HG03571 (cell line): ENCODE measurements around the gene TCF7L1.

Experiments
- ATAC-seq: cut with Tn5 transposase; IDR thresholded peaks from one replicate; pipeline ENCODE4 v1.9.1; 2021; ENCODE audit not compliant: unreplicated experiment

The TCF7L1 gene

DNA sequence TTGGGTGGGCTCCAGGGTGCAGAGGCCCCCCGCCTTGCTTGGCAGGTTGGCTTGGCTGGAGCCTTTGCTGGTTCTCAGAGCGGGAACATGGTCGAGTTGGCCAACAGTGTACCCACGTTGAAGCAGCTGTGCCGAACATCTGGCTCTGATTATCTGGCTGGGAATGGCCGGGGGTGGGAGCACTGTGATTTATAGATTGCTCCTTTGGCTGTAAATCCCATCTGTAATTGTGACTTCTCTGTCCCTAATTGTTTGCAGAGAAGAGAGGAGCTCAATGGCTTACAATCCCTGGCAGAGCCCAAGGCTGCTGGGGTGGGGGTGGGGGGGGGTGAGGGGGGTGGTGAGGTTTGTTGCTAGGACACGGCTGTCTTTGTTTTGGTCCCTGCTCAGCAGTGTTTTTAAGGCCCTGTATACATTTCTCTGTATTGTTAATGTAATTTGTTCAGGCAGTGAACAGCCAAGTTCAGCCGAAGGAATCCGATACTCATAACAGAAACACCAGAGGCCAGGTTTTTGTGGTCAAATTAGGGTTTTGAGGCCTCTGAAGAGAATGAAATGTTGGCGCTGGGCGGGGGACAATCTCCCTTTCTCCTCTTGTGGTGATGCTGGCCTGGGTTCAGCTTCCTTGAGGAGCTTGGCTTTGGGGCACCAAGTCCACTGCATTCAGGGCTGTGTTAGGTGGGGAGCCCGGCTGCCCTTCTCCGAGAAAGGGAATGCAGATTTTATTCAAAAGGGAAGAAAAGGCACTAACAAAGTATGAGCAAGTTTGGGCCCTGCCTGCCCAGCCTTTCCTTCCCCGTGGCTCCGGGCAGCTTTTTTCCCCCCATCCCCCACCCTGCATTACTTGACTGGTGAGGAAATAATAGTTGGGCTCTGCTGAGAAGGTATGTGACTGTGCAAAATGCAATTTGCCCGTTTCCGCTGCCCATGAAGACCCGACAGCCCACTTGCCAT, 82.5 kb downstream of the TCF7L1 start:
- ATAC-seq = no peak

DNA sequence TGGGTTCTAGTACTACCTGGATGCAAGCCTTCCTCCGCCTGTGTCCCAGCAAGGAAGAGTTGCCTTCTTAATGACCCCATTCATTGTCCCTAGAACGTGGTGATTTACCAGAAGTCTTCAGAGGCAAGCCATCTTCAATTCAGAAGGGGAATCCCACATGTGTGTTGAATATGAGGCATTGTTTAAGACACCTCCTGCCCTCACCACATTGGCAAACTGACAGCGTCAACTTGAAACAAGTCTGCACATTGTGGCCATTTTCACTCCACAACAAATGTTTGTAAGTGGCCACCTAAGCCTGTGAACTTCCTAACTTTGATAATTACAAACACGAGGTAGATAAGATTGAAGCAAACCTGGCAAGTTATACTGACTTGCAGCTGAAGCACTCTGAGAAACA, 83.7 kb downstream of the TCF7L1 start:
- ATAC-seq = no peak

DNA sequence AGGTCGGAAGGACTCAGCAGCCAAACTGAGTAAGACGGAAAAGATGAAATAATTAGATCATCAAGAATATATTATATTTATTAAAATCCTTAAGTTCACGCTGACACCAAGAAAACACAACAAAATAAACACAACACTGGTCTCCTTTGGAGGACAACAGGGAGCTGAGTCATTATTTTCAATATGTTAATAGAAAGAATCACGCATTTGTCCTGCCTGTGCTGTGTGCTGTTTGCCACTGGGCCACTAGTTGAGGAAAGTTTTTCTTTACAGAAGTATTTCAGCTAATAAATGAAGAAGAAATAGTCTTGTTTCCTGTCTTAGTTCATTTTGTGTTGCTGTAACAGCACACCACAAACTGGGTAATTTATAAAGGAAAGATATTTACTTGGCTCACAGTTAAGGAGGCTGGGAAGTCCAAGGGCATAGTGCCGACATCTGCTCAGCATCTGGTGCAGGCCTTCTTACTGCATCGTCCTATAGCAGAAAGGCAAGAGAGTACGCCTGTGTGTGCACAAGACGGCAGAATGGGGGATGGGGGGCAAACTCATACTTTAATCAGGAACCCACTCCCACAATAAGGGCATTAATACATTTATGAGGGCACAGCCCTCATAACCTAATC, 88.0 kb downstream of the TCF7L1 start:
- ATAC-seq = no peak

DNA sequence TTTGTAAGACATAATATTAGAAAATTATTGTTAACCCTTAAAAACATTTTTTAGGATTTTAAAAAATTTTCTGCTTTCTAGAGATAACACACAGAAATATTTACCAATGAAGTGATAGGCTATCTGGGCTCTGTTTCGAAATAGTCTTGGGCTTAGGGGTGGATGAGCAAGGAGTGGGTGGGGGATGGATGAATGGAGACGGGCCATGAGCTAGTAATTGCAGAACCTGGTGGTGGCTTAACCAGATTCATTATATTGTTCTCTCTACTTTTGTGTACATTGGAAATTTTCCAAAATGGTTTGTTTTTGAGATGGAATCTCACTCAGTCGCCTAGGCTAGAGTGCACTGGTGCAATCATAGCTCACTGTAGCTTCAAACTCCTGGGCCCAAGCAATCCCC, 89.6 kb downstream of the TCF7L1 start:
- no peak for ATAC-seq

DNA sequence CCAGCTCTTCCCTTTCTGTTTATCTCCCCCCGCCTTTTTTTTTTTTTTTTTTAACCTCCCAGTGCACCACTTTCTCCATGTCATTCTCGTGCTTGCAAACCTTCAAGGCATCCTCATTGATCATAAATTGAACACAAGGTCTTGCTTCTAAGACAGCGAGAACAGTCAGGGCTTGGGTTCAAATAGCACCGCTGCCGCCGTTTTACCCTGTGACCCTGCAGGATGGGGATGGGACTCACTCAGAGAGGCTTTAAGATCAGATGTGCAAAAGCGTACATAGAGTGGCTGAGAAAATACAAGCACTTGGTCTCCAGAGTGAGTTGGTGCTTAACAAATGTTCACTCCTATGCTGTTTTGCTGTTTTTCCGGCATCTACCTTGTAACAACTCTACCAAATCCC, 93.6 kb downstream of the TCF7L1 start:
- ATAC-seq = no peak

DNA sequence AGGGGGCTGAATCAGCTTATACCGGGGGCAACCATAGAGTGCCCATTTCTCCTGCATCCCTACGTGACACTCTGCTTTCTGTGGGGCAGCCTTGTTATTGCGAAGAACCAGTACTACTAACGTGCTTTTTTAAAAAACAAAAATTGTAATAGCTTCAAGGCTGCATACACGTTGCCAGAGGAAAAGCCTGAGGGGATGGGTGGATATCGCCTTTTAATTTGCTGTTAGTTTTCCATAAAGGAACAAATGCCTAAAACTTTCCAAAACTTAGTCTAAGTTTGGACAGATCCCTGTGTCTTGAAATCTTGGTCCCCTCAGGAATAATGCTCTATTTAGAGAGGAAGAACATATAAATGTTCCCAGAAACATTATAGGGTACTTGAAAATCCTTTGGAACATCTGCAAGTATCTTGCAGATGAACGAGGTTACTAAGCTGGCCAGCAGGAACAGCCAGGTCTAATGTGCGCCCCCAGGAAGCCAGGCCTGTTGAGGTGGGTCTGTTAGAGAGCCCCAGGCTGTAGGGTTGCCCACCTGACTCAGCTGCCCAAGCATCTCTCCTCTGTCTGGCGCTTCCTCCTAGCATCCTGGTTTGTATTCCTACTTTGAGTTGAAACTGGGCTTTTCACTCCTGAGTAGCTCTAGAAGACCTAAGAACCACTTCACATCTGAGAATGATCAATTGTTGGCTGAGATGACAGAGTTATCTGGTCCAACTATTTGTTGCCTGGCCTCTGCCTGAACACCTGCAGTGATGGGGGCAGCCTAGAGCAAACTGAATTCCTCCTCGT, 97.7 kb downstream of the TCF7L1 start:
- ATAC-seq = no peak

DNA sequence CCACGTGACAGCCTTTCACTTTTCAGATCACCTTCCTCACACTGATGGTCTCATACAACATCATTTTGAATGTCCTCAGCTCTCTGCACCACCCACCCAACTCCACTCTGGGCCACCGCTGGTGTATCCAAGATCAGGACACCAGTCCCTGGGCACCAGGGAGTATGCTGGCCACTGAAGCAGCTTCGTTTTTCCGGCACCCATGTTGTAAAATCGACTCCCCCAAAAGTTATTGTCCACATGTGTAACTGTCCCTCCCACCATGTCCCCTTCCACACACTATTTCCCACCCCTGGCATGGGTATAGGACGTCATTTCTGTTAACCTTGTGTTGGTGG, 98.2 kb downstream of the TCF7L1 start:
- ATAC-seq = no peak

DNA sequence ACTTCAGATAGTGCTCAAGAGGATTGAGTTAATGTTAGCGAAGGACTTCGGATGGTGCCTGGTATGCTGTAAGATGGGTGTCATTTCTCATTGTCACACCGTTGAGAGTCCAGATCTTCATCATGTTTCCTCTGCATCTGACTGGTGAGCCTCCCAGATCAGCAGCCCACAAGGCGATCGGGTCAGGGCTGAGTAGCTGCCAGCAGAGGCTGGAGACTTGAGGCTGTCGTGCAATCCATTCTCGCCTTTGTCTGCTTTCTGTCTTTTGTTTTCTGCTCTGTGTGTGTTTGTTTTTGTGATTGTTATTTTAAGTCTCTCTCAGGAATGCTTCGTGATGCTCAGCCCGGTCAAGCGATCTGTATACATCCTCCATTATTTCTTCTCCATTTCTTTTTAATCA, 98.8 kb downstream of the TCF7L1 start:
- ATAC-seq = no peak

DNA sequence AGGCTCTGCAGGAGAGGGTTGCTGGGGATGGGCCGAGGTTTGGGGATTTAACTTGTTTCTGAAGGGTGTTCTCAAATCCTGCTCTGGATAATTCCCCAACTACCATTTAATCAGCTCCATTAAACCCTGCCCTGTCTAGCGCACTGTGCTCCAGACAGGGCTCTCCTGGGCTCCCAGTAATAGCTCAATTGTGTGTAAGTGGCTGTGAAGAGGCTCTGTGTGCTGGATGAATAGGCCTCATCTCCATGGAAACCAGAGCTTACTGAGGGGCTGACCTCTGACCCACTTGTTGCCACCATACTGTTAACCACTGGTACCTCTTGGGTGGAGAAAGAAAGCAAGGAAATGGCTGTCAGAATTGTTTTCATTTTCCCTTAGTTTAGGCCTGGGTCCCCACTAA, 101.7 kb downstream of the TCF7L1 start:
- ATAC-seq = no peak

DNA sequence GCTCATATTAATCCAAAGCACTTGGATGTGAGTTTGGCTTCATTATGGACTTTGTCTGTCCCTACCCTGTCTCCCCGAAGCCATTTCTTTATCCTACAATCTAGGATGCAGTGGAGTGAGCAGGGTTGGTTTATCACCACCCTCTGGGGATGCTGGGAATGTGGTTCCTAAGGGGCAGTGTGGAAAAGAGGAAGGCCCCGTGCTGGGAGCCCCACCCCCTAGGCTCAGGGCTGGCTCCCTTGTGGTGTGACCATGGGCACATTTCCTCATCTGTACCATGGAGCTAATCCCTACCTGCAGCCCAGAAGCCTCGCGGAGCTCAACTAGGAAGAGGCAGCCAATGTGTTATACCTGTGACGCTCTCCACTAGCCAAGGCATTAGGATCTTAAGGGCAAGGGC, 102.1 kb downstream of the TCF7L1 start:
- ATAC-seq = no peak

DNA sequence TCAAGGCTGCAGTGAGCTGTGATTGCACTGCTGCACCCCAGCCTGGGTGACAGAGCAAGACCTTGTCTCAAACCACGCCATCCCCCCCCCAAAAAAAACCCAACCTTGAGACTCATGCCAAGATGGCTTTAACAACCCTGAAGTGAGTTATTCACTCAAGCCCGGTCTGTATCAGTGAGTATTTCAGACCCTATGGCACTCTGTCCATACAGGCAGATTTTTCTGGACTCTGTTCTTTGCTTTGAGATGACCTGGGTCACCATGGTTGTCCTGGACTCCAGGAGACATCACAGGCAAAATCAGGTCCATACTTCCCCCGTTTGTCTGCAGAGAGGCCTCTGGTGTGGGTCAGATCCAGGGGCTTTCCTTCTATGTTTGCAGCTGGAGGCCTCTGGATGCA, 102.9 kb downstream of the TCF7L1 start:
- ATAC-seq = no peak

DNA sequence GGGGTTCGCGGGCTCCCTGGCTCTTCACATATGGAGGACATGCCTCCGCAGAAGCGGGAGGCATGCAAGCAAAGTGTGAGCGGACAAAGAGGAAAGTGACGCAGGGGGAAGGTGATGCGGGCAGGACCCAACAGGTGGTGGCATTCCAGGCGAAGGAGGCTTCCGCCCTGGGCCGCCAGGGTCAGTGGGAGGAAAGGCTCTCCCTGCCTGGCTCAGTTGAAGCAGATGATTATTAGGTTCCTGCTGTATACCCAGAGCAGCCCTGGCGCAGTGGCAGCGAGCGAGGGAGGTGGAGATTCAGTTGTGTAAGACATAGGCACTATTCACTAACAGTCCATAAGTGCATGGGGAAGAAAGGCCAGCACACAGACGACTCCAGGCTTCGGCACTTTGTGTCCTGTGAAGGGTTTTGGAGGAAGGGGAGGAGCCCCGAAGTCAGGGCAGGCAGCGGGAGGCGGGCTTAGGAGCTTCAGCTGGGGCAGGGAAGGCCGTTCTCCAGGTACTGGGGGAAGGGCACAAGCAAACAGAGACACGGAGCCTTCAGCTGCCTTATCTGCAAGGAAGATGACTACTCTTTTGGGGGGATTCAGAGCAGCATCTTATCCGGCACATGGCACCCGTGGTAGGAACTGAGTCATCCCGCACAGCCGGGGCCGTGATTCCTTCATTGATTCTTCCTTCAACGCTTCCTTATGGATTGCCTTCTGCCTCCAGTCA, 104.8 kb downstream of the TCF7L1 start:
- no peak for ATAC-seq

DNA sequence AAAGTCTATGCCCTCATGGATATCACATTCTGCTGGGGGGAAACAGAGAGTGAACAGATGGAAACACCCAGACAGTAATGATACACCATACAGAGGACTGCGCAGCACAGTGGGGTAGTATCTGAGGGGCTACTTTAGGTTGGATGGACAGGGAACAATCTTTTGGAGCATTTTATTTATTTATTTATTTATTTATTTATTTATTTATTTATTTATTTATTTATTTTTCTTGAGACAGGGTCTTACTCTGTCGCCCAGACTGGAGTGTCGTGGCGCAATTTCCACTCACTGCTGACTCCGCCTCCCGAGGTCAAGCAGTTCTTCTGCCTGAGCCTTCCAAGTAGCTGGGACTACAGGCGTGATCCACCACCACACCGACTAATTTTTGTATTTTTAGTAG, 105.4 kb downstream of the TCF7L1 start:
- no peak for ATAC-seq

DNA sequence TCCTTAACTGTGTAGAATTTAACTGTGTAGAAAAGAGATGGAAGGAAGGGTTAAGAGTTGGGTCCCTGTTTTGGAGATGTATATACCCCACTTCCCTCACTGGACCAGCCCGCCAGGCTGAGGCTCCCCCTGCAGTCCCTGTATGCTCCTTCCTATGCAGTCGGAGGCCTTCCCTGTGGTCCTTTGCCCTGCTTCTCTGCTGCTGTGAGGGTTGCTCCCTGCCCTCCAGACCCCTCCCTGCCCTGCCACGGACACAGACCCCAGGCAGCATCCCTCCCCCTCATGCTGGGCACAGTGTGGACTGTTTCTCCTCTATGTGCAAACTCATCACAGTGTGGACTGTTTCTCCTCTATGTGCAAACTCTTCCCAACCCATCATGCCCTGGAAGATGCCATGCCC, 105.9 kb downstream of the TCF7L1 start:
- ATAC-seq = no peak

DNA sequence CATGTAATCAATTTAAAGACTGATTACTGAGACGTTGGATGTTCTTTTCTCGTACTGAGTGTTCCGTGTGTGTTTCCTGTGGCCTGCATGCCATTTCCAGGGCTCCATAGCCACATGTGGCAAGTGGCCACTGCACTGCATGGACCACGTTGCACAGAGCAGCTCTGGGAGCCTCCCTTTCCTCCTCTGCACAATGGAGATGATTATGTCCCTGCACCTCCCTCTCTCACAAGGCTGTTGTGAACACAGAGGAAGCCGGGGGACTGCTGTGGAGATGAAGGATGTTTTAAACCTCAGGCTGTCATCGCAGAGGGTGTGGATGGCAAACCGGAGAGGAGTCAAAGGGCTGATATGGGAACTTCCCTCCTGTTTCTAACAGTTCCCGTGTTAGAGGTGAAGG, 106.9 kb downstream of the TCF7L1 start:
- ATAC-seq = no peak

DNA sequence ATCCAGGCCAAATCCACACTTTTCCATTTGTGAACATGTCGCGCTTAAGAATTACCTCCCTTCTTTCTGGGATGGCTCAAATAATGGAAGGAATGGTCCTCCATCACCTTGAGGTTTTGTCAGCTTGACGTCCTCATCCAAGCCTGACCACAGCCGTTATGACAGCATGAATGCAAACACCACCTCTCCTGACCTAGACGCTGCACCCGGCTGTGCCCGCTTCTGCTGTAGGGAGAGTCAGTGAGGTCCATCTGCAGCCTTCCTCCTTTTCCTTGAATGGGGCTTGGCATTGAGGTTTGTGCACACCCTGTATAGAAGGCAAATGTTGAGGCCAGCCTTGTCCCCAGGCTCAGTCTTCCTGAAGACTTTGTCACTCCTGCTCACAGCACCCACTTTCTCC, 109.1 kb downstream of the TCF7L1 start:
- no peak for ATAC-seq

DNA sequence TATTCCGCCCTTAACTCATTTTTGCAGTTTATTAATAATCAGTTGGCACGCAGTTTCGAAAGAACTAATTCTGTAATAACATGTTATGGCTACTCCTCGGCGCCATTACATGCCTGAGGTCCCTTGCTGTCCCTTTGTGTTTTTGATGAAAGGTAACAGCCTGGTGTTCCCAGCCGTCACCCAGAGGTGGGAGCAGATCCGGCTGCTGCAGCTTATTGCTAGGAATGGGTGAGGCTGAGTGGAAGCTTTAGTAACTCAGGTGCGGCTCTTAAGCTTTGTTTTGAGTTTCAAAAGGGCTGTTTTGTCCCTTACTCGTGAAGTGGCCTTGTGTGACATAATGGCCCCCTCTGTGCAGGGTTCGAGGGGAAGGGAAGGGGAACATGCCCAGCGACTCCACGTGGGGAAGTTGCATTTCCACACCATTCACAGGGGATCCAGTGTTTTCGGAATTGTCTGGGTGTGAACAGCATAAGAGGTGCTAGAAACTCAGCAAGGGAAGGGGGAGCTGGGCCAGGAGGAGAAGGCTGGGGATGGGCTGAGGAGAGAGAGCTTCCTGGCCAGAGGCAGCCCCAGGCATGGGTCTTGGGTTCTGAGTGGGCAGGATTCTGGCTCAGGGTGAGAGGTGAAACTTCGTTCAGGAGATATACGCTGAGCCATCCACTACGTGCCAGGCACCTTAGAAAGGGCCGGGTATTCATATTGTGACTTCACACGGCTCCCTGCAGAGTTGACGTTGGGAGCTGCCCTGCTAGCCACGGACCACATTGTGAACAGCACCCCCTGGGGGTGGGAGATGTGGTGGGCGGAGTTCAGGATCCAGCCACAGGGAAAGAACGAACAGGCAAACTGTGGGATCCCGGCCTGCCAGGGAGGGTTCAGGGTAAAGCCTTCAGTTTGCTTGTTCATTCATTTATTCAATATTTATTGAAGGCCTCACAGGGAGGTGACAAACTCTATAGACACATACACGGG, 110.2 kb downstream of the TCF7L1 start:
- no peak for ATAC-seq

DNA sequence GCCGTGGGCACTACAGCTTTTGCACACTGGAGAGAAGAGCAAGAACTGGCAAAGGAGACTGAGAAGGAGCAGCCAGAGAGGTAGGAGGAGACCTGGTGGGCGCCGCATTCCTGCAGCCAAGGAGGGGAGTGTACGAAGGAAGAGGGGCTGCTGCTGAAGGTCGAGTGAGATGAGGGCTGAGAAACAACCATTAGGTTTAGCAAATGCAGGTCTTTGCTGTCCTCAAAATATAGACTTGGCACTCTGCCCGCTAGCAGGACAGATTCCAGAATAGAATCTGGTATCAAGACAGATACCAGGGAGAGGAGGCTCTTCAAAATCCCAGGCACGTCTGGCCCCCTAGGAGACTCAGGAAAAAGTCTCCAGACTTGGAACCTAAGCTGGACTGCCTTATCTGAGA, 111.6 kb downstream of the TCF7L1 start:
- ATAC-seq = no peak

DNA sequence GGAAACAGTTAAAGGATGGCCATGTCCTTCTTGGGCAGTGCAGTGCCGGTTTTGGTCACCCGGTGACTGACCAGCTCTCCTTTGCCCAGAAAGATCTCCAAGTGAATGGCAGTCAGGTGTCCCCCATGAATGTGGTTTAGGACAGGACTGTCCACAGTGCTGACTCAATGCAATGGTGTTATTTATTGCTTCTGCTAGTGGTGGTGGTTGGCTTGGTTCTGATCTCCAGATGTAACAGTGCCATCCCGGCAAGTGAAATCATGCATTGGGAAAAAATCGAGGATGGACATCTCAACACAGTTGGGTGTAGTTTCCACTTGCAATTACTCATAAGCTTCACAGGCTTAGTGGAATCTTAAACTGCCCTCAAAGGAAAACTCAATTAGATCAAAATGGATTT, 112.7 kb downstream of the TCF7L1 start:
- ATAC-seq = no peak

DNA sequence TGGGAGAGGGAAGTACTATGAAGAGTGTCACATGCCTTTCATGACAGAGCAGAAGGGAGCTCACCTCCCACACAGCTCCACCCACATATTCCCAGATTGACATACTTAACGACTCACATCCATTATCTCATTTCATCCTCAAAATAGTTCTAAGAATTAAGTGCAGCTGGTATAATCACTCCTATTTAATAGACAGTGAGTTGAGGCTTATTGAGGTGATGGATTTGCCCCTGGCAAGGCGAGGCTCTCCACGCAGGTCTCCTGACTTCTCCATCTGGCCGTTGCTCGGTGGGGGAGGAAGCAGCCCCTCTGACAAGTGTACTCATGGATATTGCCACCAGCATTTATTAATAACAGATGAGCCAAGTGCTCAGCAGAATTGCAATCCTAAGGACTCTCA, 113.2 kb downstream of the TCF7L1 start:
- no peak for ATAC-seq
